Type B pancreatic cell (in vitro differentiated cells): ENCODE data around the gene TBRG4. TPM values are rescaled to one million over a fixed set of nuclear protein-coding genes. Genes with fewer than 3 reads are reported as not detected.

ENCODE experiments used
- total RNA-seq: library from RNA; stranded (reverse); gene quantifications from 2 replicates; pipeline ENCODE4 v1.2.1, GENCODE V29; 2021; ENCODE audit warnings: low replicate concordance

TBRG4 gene
- total RNA-seq, 1 donor from 2014 or later = 88.2 TPM

Other genes with a start within 250 kb of the TBRG4 start
- gene PURB, start 226.2 kb downstream of the TBRG4 start, total RNA-seq = 24.8 and 29.0 TPM in 2 replicates
- gene MYO1G, start 132.7 kb downstream of the TBRG4 start, total RNA-seq = 0.52 and 0.53 TPM in 2 replicates
- 29.8 and 33.8 TPM in 2 replicates for gene CCM2, start 111.5 kb downstream of the TBRG4 start, total RNA-seq
- gene NACAD, start 22.7 kb downstream of the TBRG4 start, total RNA-seq = 7.3 and 12.5 TPM in 2 replicates
- 0.48 and 0.70 TPM in 2 replicates for gene RAMP3, start 46.1 kb upstream of the TBRG4 start, total RNA-seq